ENCODE results near the gene CFAP74.
"Not testable (repeated sequence)": the region's sequence is repeated elsewhere in the genome, so short reads cannot be mapped to it uniquely, and the experiment has no call there.

Gene CFAP74

DNA sequence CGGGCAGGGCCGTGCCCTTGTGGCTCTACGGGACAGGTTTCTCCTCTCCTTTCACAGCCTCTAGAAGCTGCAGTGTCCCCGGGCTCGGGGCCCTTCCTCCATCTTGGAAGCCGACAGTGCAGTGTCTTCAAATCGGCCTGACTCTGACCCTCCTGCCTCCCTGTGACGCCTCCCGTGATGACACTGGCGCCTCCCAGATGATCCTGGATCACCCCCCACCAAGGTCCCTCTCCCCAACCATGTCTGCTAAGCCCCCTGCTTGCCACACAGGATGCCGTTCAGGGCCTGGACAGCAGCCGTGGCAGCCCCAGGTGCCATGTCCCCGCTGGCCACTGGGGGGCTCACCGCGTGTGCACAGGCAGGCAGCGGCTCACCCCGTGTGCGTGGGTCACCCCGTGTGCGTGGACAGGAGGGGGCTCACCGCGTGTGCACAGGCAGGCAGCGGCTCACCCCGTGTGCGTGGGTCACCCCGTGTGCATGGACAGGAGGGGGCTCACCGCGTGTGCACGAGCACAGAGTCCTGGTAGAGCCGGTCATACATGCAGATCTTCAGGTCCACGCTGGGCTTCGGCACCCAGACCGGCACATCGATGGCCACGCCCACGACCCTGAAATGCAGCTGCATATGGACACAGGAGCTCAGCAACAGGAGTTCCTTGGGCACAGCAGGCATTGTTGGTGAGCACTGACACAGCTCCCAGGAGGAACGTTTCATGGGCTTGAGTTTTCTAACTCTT, 59.6 kb downstream of the CFAP74 start:
- DNase-seq: peak in 4 of 5 donors; percentile 29 to 46 (median 42)

DNA sequence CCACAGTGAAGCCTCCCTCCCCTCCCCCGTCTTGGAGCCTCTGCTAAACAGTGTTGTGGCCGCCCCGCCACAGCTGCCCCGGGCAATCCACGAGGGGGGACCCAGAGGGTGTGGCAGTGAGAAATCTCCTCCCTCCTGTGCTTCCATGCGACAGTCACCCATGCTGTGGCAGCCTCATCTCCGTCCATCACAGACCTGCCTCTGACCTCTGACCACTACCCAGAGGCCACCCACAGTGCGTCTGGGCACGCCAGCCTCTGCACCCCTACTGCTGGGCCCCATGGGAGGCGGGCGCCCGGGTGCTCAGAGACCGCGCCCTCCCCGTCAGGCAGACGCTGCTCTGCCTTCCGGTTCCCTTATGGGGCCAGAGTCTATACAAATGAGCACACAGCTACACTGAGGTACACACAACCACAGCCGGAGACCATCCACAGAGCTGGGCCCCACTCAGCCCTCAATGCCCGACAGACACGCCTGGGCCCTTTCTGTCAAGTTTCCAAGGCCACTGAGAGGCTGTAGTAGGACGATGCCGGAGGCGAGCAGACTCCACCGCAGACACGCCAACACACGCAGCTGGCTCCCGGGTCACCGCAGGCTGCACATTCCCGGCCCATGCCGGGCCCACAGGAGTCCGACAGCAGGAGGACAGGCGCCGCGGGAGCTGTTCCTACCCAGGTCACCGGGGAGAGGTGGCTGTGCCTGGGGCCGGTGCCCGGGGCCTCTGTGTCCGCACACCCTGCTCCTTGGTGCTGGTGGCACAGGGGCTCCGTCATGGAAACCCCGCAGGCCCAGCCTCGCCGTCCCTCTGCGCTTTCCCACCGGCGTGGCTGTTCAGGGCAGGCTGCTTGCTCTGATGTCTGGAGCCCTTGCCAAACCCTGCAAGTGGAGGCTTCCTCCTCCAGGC, 60.6 kb downstream of the CFAP74 start:
- no peak for DNase-seq

DNA sequence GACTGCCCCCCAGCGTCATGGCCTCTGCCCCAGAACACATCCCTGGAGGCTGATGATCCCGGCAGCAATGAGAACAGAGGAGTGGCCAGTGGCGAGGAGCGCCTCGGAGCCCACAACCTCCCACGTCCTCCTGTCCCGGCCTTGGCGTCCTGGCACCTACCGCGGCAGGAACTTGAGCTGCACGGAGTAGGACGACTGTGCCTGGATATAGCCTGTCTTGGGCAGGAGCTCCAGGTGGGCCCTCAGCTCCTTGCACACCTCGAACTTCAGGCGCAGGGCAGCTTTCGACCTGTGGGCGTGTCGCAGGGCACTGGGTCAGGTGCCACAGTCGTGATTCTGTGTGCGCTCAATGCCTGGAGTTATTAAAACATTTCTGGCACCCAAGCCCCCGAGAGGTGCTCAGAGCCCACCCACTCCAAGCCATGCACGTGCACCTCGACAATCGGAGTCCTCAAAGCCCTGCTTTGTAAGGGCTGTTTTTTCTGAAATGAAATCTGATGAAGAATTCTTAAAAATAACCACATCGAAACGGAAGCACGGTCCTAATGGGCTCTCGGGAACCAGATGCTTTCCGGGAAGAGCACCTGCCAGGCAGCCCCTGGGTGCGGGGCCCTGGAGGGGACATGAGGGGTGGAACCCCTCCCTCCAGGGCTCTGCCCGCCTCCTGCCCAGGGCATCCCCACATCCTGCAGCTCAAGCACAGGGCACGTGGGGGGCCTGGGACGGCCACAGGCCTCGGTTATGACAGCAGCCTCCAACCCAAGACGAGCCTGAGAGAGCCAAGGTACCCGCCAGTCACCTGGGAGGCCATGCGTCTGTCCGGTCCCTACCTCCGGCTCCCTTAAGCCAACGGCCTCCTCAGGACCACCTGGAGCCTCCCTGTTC, 61.5 kb downstream of the CFAP74 start:
- DNase-seq: no peak

DNA sequence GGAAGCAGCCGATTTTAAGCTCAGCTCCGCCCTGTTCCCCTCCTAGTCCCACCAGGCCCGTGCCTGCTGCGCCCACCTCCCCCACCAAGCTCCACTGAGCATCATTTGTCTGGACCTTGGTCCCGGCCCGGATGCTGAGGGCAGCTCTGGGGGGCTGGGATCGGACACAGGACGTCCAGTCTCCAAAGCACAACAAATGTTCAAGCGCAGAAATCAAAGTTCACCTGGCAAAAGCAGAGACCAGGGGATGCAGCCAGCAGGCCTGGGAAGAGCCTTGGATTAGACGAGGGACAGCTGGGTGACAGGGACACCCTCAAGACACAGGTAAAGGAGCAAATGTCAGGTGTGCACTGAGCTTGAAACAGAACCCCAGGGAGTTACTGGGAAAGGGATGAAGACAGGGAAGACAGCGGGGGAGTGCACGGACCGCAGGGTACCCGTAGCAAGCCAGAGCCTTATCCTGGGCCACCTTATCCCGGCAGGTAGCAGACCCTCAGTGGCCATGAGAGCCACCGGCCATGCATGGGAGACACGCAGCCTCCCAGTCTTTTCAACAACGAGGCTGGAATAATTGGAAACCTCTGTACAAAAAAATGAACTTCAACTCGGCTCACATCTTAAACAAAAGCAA, 62.3 kb downstream of the CFAP74 start:
- DNase-seq: no peak

DNA sequence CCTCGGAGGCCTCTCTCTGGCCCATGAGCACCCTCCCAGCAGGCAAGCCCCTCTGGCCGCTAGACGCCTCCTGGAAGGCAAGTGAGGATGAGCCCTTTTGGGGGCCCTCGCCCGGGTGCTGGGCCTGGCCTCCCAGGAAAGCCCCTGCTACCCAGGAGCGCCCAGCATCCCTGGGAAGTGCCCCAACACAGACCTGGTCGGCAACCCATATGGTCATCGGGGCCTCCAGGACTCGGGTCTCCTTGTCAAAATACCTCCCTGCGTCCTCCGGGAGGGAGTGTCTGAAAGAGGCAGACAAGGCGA, 63.5 kb downstream of the CFAP74 start:
- no peak for DNase-seq

DNA sequence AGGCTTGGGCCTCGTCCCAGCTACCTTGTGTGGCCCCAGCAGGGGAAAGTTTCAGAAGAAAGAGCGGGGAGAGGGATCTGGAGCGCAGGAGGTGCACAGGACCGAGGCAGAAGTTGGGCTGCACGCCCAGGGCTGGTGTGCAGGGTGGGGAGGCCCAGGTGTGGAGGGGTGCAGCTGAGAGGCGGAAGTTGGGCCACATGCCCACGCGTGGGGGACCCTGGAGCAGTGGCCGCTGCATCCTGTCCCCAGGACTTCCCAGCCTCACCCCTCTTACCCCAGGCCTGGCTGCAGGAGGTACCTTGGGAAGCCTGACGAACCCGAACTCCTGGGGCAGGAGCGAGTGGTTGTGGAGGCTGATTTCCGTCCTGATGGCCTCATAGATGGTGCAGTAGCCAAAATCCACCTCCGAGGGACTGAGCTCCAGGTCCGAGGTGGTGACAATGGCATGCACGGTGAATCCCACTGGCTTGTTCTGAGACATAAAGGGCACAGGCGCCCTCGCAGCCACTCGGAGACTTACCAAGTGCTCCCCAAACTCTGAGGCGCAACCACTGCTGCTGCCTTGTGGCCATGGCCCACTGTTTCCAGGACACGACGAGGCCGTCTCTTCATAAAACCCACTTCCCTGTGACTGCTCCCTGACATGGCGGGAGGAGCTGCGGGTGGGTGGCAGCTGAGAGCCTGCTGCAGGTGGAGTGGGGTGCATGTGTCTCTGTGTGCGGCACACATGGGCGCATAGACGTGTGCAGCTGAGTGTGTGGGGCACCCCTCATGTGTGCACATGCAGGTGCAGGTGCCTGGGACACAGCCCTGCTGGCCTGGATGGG, 64.1 kb downstream of the CFAP74 start:
- DNase-seq: no peak

DNA sequence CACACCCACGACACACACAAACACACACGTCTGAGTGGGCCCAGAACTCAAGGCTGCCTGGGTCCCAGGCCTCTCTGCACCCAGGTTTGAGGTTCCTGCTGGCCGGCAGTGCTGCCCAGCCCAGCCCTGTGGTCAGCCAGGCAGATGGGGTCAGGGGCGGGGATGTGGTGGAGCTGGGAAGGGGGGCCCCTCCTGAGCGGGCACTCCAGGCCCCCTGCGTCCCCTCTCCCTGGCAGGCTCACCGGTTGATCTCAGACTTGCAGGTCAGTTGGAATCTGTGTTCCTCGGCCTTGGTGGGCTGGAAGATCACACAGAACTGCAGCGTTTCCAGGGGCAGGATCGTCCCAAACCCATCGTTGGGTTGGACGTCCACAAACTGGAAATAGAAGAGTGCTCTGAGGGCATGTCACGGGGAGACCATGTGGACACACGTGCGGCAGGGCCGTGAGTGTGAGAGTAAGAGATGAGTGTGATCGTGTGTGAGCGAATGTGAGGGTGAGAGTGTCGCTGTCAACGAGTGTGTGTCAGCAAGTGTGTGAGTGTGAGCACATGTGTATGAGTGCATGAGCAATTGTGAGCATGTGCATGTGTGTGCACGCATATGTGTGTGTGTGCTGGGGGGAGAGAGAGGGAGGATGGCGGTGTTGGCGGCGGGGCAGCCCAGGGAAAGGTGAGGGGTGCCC, 64.8 kb downstream of the CFAP74 start:
- no peak for DNase-seq

DNA sequence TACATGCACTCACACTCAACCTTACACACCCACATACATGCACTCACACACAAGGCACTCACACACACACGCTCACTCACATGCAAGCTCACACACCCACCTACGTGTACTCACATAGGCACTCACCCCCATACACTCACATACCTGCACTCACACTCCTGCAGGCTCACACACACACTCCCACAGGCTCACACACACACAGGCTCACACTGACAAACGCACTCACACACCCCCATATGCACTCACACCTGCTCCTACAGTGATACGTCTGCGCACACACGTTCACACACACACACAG, 65.4 kb downstream of the CFAP74 start:
- no peak for DNase-seq

DNA sequence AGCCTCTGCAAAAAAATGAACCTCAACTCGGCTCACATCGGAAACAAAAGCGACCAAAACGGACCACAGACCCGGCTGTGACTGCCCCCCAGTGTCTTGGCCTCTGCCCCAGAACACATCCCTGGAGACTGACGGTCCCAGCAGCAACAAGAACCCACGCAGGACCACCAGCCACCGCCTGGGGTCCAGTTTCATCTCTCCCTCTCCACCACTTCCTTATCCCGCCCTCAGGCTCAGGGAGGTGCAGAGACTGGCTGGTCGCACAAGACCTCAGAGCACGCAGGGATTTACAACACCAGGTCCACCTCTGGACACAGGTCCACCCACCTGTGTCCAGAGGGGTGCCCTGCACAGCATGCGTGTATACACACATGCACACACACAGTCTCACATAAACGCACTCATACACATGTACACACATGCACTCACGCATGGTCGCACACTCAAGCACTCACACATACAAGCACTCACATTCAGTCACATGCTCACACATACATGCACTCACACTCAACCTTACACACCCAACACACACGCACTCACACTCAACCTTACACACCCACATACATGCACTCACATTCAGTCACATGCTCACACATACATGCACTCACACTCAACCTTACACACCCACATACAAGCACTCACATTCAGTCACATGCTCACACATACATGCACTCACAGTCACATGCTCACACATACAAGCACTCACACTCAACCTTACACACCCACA, 65.9 kb downstream of the CFAP74 start:
- no peak for DNase-seq

DNA sequence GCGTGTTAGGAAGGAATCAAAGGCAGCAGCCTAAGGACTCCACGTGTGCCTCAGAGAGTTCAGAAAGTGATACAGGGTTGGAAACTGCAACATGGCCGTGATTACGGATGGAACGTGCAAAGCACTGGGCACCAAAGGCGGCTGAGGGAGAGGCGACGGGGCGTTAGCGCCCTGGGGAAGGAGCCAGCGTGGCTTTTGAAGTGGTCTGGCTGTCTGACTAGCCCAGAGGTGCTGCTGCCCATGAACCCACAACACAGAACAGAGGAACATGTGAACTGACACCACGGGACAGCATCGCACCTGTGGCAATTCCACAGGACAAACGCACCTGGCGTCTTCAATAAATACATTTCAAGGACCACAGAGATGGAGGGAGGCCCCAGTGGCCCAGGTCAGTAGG, 66.5 kb downstream of the CFAP74 start:
- DNase-seq: no peak

DNA sequence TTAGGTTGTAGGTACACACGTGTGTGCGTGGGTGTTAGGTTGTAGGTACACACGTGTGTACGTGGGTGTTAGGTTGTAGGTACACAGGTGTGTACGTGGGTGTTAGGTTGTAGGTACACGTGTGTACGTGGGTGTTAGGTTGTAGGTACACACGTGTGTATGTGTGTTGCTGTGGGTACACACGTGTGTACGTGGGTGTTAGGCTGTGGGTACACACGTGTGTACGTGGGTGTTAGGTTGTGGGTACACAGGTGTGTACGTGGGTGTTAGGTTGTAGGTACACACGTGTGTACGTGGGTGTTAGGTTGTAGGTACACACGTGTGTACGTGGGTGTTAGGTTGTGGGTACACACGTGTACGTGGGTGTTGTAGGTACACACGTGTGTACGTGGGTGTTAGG, 68.7 kb downstream of the CFAP74 start:
- not testable (repeated sequence) for DNase-seq

DNA sequence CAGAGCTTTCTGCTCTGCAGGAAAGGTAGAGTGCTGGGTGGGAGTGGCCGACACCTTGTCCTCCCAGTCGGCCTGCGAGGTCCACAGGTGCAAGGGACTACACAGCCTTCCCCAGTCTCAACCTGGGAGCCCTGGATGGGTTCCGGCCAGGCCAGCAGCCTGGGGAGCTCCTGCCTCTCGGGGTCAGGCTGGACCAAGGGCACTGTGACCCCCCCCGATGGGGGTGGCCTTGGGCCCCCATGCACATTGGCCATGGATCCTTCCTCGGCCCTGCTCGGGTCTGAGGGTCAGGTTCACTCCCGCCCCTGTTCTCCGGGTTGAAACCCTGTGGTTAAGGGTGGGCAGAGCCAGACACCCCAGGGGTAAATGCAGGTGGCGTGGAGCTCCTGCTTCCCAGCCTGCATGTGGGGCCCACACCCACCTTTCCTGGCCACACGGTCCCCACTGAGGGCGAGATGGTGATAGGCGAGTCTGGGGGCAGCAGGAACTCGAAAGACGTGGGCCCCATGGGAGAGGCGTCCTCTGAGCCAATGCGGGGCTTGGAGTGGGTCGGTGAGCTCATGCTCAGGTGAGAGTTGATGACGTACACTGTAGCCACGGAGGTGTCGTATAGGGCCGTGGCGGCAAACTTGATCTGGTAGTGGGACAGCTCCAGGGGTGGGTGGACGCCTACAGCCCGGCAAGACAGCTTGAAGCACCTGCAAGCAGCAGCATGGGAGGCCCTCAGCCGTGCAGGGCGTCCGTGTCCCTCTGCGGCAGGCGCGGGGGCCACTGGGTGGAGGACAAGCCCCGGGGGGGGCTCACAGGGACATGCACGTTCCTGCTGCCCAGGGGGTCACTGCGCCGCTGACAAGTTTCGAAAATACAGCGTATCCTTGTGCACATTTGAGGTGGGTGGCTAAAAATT, 73.7 kb downstream of the CFAP74 start:
- DNase-seq: no peak

DNA sequence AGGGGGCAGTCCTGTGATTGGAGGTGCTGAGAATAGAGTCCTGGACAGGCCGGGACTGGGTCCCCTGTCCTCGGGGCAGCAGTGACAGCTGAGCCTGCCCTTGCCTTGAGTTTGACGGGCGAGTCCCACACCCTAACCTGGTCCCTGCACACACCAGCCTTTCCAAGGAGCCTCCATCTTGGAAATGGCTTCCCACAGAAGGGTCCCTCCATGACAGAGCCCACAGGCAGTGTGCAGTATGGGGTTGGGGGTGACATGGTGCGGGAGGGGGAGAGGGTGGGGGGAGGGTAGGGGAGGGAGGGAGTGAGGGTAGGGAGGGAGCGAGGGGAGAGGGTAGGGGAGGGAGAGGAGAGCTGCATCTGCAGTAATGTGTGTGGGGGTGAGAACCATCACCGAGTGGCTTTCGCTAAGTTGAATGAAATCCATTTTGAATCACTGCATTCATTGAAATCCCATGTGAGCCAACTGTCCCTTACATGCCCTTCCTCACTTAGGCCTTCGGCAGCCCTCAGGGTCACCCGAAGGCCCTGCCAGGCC, 74.4 kb downstream of the CFAP74 start:
- DNase-seq: no peak

DNA sequence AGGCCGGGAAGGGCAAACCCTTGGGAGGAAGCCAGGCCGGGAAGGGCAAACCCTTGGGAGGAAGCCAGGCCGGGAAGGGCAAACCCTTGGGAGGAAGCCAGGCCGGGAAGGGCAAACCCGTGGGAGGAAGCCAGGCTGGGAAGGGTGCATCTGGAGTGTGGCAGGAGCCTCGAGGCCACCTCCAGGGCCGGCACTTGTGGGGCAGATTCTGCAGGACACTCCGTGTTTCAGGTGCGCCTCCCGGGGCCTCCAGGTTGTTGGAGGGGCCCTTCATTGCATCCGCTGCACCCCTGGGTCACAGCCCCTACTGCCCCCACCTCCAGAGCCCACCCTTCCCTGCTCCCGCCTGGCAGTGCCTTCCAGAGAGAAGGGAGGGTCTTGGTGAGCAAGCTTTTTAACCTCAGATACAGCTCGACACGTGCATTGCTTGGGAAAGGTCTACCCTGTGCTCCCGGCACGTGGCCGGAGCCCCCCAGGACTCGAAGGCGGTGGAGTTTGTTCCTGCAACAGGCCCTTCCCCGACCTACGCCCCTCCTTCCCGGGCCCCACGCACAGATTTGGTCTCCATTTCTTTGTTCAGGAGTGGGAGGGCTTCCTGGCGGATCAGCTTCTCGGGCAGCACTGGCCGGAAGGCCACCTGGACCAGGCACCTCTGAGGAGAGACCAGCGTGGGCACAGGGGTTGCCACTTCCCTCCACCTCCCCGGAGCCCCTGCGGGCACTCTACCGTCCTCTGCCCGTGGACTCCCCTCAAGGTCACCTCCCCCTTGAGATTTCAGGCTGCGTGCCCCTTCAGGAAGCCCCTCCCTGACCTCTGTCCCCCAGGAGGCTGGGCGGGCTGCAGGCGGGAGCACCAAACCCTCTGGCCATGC, 75.1 kb downstream of the CFAP74 start:
- no peak for DNase-seq

DNA sequence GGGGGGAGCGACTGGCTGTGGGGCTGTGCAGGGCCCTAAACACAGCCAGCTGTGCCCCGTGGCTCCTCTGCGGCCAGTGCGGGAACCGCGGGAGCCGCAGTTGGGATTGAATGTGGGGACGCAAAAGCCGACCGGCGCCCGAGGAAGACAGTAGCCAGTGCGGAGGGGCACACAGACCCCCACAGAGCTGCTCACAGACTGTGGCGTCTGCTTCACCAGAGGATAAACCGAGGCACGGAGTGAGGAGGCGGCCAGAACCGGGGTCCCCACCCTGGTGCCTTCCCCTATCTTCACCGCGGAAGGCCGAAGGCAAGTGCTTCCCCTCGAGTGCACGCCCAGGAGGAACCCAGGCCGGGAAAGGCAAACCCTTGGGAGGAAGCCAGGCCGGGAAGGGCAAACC, 75.8 kb downstream of the CFAP74 start:
- no peak for DNase-seq

DNA sequence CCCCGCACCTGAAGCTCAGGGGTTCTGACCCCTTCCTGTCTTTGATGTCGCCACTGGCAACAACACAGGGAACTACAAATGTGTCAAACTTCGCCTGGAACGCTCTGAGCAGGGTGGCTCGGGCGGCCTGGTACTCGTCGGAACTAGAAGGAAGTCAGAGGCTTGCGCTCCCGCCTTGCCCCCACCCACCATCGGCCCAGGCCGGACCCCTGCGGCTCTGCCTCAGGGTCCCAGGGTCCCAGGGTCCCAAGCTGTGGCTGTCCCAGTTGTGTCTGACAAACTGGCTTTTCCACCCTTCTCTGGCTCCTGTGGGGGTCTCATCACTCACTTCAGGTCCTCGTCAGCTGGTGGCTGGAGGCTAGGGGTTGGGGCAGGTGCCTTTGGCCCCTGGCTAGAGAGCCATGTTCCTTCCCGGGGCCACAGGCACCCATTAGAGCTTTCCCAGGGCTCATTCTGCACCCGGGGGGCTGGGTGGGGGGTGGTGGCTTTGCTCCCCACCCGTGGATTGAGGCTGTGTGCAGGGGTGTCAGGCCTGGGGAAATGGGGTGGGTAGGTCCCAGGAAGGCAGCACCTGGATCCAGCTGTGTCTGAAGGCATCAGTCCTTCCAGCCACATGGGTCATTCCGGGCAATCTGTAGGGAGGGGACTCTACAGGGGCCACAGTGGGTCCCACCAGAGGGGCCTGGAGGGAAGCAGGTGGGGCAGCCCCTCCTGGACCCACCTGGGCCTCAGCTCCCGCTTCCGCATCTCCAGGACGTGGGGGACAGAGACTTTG, 76.5 kb downstream of the CFAP74 start:
- no peak for DNase-seq

DNA sequence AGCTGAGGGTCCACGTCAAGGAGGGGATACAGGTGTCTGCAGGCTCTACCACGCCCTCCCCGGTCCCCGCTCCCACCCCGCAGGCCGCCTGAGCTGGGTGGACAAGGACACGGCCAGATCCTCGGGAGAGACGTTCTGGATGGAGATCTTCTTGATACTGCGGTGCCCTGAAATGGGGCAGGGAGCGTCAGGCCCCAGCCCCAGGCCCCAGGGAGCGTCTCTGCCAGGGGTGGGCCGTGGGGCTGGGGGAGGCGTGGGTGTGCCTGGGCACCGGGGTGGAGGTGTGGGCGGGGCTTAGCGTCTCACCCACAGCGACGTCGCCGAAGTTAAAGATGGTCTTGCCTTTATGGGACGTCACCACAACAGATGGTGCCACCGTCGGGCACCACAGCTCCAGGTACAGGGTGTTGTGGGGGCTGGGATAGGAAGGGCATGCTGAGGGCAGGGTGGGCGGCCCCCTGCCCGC, 77.2 kb downstream of the CFAP74 start:
- no peak for DNase-seq

All from T-helper 1 cell (primary cell).